Measurements from ENCODE around the gene SPTBN1. TPM values are rescaled to one million over a fixed set of nuclear protein-coding genes. Genes with fewer than 3 reads are reported as not detected.

The SPTBN1 gene
- total and polyA plus RNA-seq, 2 donors (not counting 3 experiments of a cell fraction or from before 2014, with no cell fraction given), result 63.3 to 320 TPM

GRCh38 chr2:54535599-54536195 is 79.6 kb downstream of the SPTBN1 start:
- dilution Hi-C loops (cut with MboI; ENCODE audit: extremely low pct_ligation_motif_present, low sequenced_read_pairs) (no loop called here), intact Hi-C loops (cut with micrococcal nuclease) (no loop called here)
- no peak overlapping the region for H3K4me2 ChIP-seq (ENCODE audit: insufficient read depth, low read length)

More at GRCh38 chr2:54535599-54536195, 79.6 kb downstream of the SPTBN1 start:
- DNase-seq (ENCODE audit: low read depth, low spot score), result no peak
- H3K4me3 ChIP-seq (replicated peaks in 1 of 3; ENCODE audit: insufficient read depth in 1 of 3, low read depth in 1 of 3, low read length in 3 of 3), result no peak overlapping the region
- no peak for FAIRE-seq
- BruUV-seq (replicated peaks), result no TSS peak
- H2AFZ ChIP-seq (ENCODE audit: low read depth, low read length), result no peak overlapping the region
- H3K9me3 ChIP-seq (replicated peaks; ENCODE audit: control insufficient read depth, insufficient read depth, low read length), result no peaks in the 10 kb centered on the region
- H3K4me1 ChIP-seq (ENCODE audit: control insufficient read depth, extremely low read depth, insufficient read depth, low read length), result peaks cover 22% of the 10 kb centered on the region
- peaks cover 3% of the 10 kb centered on the region for H4K20me1 ChIP-seq (replicated peaks; ENCODE audit: control insufficient read depth, extremely low read depth, insufficient read depth, low read length)
- TF ChIP-seq, protein P1, sequence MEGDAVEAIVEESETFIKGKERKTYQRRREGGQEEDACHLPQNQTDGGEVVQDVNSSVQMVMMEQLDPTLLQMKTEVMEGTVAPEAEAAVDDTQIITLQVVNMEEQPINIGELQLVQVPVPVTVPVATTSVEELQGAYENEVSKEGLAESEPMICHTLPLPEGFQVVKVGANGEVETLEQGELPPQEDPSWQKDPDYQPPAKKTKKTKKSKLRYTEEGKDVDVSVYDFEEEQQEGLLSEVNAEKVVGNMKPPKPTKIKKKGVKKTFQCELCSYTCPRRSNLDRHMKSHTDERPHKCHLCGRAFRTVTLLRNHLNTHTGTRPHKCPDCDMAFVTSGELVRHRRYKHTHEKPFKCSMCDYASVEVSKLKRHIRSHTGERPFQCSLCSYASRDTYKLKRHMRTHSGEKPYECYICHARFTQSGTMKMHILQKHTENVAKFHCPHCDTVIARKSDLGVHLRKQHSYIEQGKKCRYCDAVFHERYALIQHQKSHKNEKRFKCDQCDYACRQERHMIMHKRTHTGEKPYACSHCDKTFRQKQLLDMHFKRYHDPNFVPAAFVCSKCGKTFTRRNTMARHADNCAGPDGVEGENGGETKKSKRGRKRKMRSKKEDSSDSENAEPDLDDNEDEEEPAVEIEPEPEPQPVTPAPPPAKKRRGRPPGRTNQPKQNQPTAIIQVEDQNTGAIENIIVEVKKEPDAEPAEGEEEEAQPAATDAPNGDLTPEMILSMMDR (IDR thresholded peaks at IDR 0.05; ENCODE audit: extremely low read depth in 1 of 2, insufficient read depth in 1 of 2, low read depth in 1 of 2, low read length in 2 of 2), result no peak
- TF ChIP-seq FOS (IDR thresholded peaks at IDR 0.05; ENCODE audit: borderline replicate concordance, insufficient read depth, low read length), result no peak
- TF ChIP-seq POLR2A (IDR thresholded peaks at IDR 0.05; ENCODE audit: low read depth, low read length), result no peak
- TF ChIP-seq POLR2AphosphoS5 (IDR thresholded peaks at IDR 0.05; ENCODE audit: insufficient read depth, low read depth, low read length), result no peak
- TF ChIP-seq MYC (IDR thresholded peaks at IDR 0.05; ENCODE audit: low read depth, low read length), result no peak
- no peak for TF ChIP-seq GATA2 (IDR thresholded peaks at IDR 0.05; ENCODE audit: insufficient read depth, insufficient read length, low read depth, low read length)
- TF ChIP-seq, protein P2, sequence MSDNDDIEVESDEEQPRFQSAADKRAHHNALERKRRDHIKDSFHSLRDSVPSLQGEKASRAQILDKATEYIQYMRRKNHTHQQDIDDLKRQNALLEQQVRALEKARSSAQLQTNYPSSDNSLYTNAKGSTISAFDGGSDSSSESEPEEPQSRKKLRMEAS (IDR thresholded peaks at IDR 0.05; ENCODE audit: insufficient read depth, insufficient read length), result no peak
- no peak for TF ChIP-seq JUN (IDR thresholded peaks at IDR 0.05; ENCODE audit: borderline replicate concordance, insufficient read depth, insufficient read length, low read depth)
- no peak for TF ChIP-seq EZH2 (IDR thresholded peaks at IDR 0.05; ENCODE audit: borderline replicate concordance, low read depth, low read length, severe bottlenecking)
- no peaks in the 10 kb centered on the region for H3K9me1 ChIP-seq (replicated peaks; ENCODE audit: control insufficient read depth, extremely low read depth, insufficient read depth, low read length)
- H3K79me2 ChIP-seq (ENCODE audit: control insufficient read depth, insufficient read depth, low read length), result peaks cover 1% of the 10 kb centered on the region
- ChIA-PET CTCF (interaction anchor here (1.5 kb wide), 1 partner anchor 130 kb away, joined by 5 read pairs; no protein-coding TSS in a partner anchor), POLR2A (no interaction called here)
- H3K27ac ChIP-seq (ENCODE audit: insufficient read depth, low read depth, low read length), result no peak overlapping the region
- peaks cover 0 to 2% of the 10 kb centered on the region in 2 experiments for H3K36me3 ChIP-seq (ENCODE audit: control insufficient read depth in 2 of 2, extremely low read depth in 1 of 2, insufficient read depth in 2 of 2, low read length in 2 of 2)
- H3K27me3 ChIP-seq (ENCODE audit: control insufficient read depth in 2 of 2, insufficient read depth in 2 of 2, low read length in 2 of 2), result no peaks in the 10 kb centered on the region
- H3K9ac ChIP-seq (replicated peaks; ENCODE audit: extremely low read depth, insufficient read depth, low read length), result no peak overlapping the region
